Activated T-helper 1 cell treated with anti-CD3 and anti-CD28 coated beads, Interleukin-12 subunit alpha, Interleukin-12 subunit beta, Interleukin-2, Interleukin-4 antibody, amounts not matched to agents 30 ng/mL and 10 ng/mL and 1 ng/mL, durations not matched to agents 14 hours and 24 hours and 36 hours (primary cell): ENCODE results near the gene SDC3. TPM values are rescaled to one million over a fixed set of nuclear protein-coding genes. Genes with fewer than 3 reads are reported as not detected.
"Not testable (repeated sequence)": the region's sequence is repeated elsewhere in the genome, so short reads cannot be mapped to it uniquely, and the experiment has no call there.

Experiments used
- DNase-seq: peaks from one replicate; pipeline ENCODE4 v3.0.0; 2021; ENCODE audit warnings: low spot score
- H3K27ac Mint-ChIP-seq: one replicate; pipeline ENCODE4 v1.8.0; 2021; ENCODE audit warnings: mild to moderate bottlenecking, mixed read lengths
- H3K27me3 Mint-ChIP-seq: one replicate; pipeline ENCODE4 v1.8.0; 2022; ENCODE audit warnings: mild to moderate bottlenecking, moderate library complexity, mixed read lengths; ENCODE audit not compliant: insufficient read depth
- H3K36me3 Mint-ChIP-seq: one replicate; pipeline ENCODE4 v1.8.0; 2021; ENCODE audit warnings: low read depth, mixed read lengths
- H3K4me1 Mint-ChIP-seq: one replicate; pipeline ENCODE4 v1.8.0; 2021; ENCODE audit warnings: low read depth, mixed read lengths
- H3K4me3 Mint-ChIP-seq: one replicate; pipeline ENCODE4 v1.8.0; 2021; ENCODE audit warnings: mild to moderate bottlenecking, moderate library complexity, mixed read lengths
- H3K9me3 Mint-ChIP-seq: one replicate; pipeline ENCODE4 v1.8.0; 2021; ENCODE audit warnings: mixed read lengths
- intact Hi-C: fragments of 100-400 bp; cut with micrococcal nuclease; formaldehyde crosslinking; loops from one replicate; pipeline ENCODE4 v1.15.1; 2024
- total RNA-seq: library from RNA; stranded (reverse); gene quantifications from 2 replicates; pipeline ENCODE4 v1.2.3, GENCODE V29; 2022

The SDC3 gene
- total RNA-seq, 1 donor from 2014 or later, result 0.26 TPM

- no peaks in the 10 kb centered on the region for H3K4me1 Mint-ChIP-seq
- no peak overlapping the region for H3K4me3 Mint-ChIP-seq
- no peak for DNase-seq
- H3K36me3 Mint-ChIP-seq, result peaks cover 65% of the 10 kb centered on the region
- H3K27ac Mint-ChIP-seq, result no peak overlapping the region
- no peaks in the 10 kb centered on the region for H3K27me3 Mint-ChIP-seq
- H3K9me3 Mint-ChIP-seq, result no peaks in the 10 kb centered on the region
- intact Hi-C loops, result no loop called here
Observed at GRCh38 chr1:30940541-30940940, 32.0 kb upstream of the SDC3 start.

GRCh38 chr1:30936541-30937171 lies 28.1 kb upstream of the SDC3 start:
- intact Hi-C loops, result no loop called here
- peaks cover 51% of the 10 kb centered on the region for H3K36me3 Mint-ChIP-seq
- no peak for DNase-seq
- H3K9me3 Mint-ChIP-seq, result no peaks in the 10 kb centered on the region
- no peak overlapping the region for H3K27ac Mint-ChIP-seq
- no peaks in the 10 kb centered on the region for H3K27me3 Mint-ChIP-seq
- peaks cover 9% of the 10 kb centered on the region for H3K4me1 Mint-ChIP-seq
- no peak overlapping the region for H3K4me3 Mint-ChIP-seq

GRCh38 chr1:30935758-30936157 lies 27.2 kb upstream of the SDC3 start:
- DNase-seq, intact Hi-C loops, H3K27ac Mint-ChIP-seq, H3K4me1 Mint-ChIP-seq, H3K4me3 Mint-ChIP-seq, H3K27me3 Mint-ChIP-seq, H3K9me3 Mint-ChIP-seq: not testable (repeated sequence)
- H3K36me3 Mint-ChIP-seq, result peaks cover 51% of the 10 kb centered on the region

GRCh38 chr1:30934613-30935012 lies 26.1 kb upstream of the SDC3 start:
- H3K9me3 Mint-ChIP-seq, result no peaks in the 10 kb centered on the region
- H3K27ac Mint-ChIP-seq, result peak overlapping the region; percentile 47
- no peaks in the 10 kb centered on the region for H3K27me3 Mint-ChIP-seq
- no peak for DNase-seq
- intact Hi-C loops, result no loop called here
- no peak overlapping the region for H3K4me3 Mint-ChIP-seq
- peaks cover 9% of the 10 kb centered on the region for H3K4me1 Mint-ChIP-seq
- peaks cover 43% of the 10 kb centered on the region for H3K36me3 Mint-ChIP-seq

GRCh38 chr1:30933874-30934252 lies 25.3 kb upstream of the SDC3 start:
- DNase-seq, result no peak
- intact Hi-C loops, result no loop called here
- Mint-ChIP-seq H3K36me3 (peaks cover 36% of the 10 kb centered on the region), H3K4me3 (no peak overlapping the region), H3K9me3 (no peaks in the 10 kb centered on the region), H3K27me3 (no peaks in the 10 kb centered on the region), H3K27ac (no peak overlapping the region), H3K4me1 (peaks cover 9% of the 10 kb centered on the region)

- Mint-ChIP-seq H3K4me1 (peaks cover 9% of the 10 kb centered on the region), H3K9me3 (no peaks in the 10 kb centered on the region), H3K4me3 (no peak overlapping the region), H3K36me3 (peaks cover 23% of the 10 kb centered on the region), H3K27me3 (peaks cover 3% of the 10 kb centered on the region), H3K27ac (no peak overlapping the region)
- DNase-seq, result no peak
- intact Hi-C loops, result no loop called here
Observed at GRCh38 chr1:30930631-30931173, 22.1 kb upstream of the SDC3 start.

- no peak overlapping the region for H3K27ac Mint-ChIP-seq
- H3K4me3 Mint-ChIP-seq, result no peak overlapping the region
- H3K27me3 Mint-ChIP-seq, result peaks cover 3% of the 10 kb centered on the region
- no peak for DNase-seq
- intact Hi-C loops, result loop anchor here (1.0 kb wide), 3 partner anchors 129 to 211 kb away; no protein-coding TSS in a partner anchor
- peaks cover 6% of the 10 kb centered on the region for H3K4me1 Mint-ChIP-seq
- no peaks in the 10 kb centered on the region for H3K9me3 Mint-ChIP-seq
- H3K36me3 Mint-ChIP-seq, result peaks cover 21% of the 10 kb centered on the region
Observed at GRCh38 chr1:30929944-30930525, 21.5 kb upstream of the SDC3 start.

GRCh38 chr1:30929135-30929889 lies 20.8 kb upstream of the SDC3 start:
- Mint-ChIP-seq H3K36me3 (peaks cover 14% of the 10 kb centered on the region), H3K9me3 (no peaks in the 10 kb centered on the region), H3K4me1 (no peaks in the 10 kb centered on the region), H3K27ac (no peak overlapping the region), H3K4me3 (no peak overlapping the region), H3K27me3 (peaks cover 3% of the 10 kb centered on the region)
- intact Hi-C loops, result loop anchor here (1.0 kb wide), 3 partner anchors 128 to 210 kb away; no protein-coding TSS in a partner anchor
- peak; percentile 30 for DNase-seq

GRCh38 chr1:30928789-30929134 lies 20.2 kb upstream of the SDC3 start:
- H3K27ac Mint-ChIP-seq, result no peak overlapping the region
- no peaks in the 10 kb centered on the region for H3K4me1 Mint-ChIP-seq

GRCh38 chr1:30928171-30928570 lies 19.6 kb upstream of the SDC3 start:
- no peak for DNase-seq
- intact Hi-C loops, result no loop called here
- H3K27me3 Mint-ChIP-seq, result peaks cover 9% of the 10 kb centered on the region
- no peak overlapping the region for H3K4me3 Mint-ChIP-seq
- no peaks in the 10 kb centered on the region for H3K4me1 Mint-ChIP-seq
- H3K27ac Mint-ChIP-seq, result no peak overlapping the region
- H3K36me3 Mint-ChIP-seq, result peaks cover 14% of the 10 kb centered on the region
- H3K9me3 Mint-ChIP-seq, result no peaks in the 10 kb centered on the region

More at GRCh38 chr1:30928789-30929134, 20.2 kb upstream of the SDC3 start:
- H3K9me3 Mint-ChIP-seq, result no peaks in the 10 kb centered on the region
- peaks cover 14% of the 10 kb centered on the region for H3K36me3 Mint-ChIP-seq
- H3K27me3 Mint-ChIP-seq, result peaks cover 3% of the 10 kb centered on the region
- intact Hi-C loops, result loop anchor here (1.0 kb wide), 3 partner anchors 127 to 209 kb away; no protein-coding TSS in a partner anchor
- H3K4me3 Mint-ChIP-seq, result no peak overlapping the region
- DNase-seq, result no peak

- Mint-ChIP-seq H3K27me3 (peaks cover 12% of the 10 kb centered on the region), H3K4me3 (no peak overlapping the region), H3K27ac (no peak overlapping the region), H3K4me1 (no peaks in the 10 kb centered on the region), H3K9me3 (no peaks in the 10 kb centered on the region), H3K36me3 (peaks cover 10% of the 10 kb centered on the region)
- no peak for DNase-seq
- intact Hi-C loops, result no loop called here
Observed at GRCh38 chr1:30927448-30927847, 18.9 kb upstream of the SDC3 start.

- no peaks in the 10 kb centered on the region for H3K36me3 Mint-ChIP-seq
- DNase-seq, result no peak
- H3K4me3 Mint-ChIP-seq, result no peak overlapping the region
- peaks cover 25% of the 10 kb centered on the region for H3K27me3 Mint-ChIP-seq
- no peak overlapping the region for H3K27ac Mint-ChIP-seq
- H3K4me1 Mint-ChIP-seq, result no peaks in the 10 kb centered on the region
- no peaks in the 10 kb centered on the region for H3K9me3 Mint-ChIP-seq
- intact Hi-C loops, result no loop called here
Observed at GRCh38 chr1:30923597-30923996, 15.0 kb upstream of the SDC3 start.

GRCh38 chr1:30920827-30921226 lies 12.3 kb upstream of the SDC3 start:
- intact Hi-C loops, result no loop called here
- Mint-ChIP-seq H3K4me3 (no peak overlapping the region), H3K27ac (no peak overlapping the region), H3K36me3 (no peaks in the 10 kb centered on the region), H3K4me1 (no peaks in the 10 kb centered on the region), H3K27me3 (peaks cover 23% of the 10 kb centered on the region), H3K9me3 (no peaks in the 10 kb centered on the region)
- no peak for DNase-seq
